ENCODE data around the gene SLC6A7.
"Not testable (repeated sequence)": the region's sequence is repeated elsewhere in the genome, so short reads cannot be mapped to it uniquely, and the experiment has no call there.

Gene SLC6A7

DNA sequence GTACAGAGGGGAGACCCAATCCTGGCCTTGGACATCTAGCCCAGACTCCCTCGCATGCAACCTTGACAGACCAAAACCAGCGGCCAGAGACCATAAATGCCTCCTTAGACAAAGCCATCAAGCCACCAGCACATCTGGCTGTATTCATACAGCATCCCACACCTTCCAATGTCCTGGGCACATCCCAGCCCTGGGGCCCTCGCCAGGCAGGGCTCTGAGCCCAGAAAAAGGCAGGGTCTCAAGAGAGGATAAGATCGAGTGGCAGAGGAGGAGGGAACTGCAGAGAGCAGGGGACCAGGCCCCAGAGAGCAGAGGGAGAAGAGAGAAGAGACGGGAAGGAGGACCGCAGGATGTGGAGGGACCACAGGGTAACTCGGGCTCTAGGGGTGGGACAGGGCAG, 54.3 kb downstream of the SLC6A7 start:
- DNase-seq (ENCODE audit: low read depth), result no peak

DNA sequence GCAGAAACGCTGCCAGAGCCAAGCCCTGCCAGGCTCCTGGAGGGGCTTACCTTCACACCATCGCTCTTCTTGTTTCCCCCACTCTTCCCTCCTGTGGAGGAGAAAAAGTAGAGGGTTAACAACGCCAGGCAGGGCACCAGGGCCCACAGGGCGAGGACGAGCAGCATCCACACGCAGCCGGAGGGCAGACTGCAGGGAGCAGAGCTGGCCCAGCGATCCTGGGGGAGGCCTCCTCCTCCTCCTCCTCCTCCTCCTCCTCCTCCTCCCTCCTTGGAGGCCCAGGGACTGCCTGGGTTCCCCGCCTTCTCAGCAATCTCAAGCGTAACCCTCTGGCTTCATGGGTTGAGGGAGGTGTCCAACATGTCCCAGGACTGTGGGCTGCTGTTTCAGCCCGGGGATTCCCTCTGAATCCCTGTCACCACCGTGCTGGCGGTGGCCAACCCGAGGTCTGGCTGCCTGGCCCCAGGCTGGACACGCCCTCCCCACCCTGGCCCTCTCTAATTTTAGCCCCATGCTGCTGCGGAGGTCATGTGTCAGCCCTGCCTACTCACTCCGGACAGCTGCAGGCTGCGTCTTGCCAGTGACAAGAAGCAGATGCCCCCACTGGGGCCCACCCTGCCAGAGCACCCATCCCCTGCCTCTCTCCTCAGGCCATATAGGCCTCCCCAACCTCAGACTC, 55.4 kb downstream of the SLC6A7 start:
- peak; percentile 26 for DNase-seq (ENCODE audit: low read depth)

- DNase-seq (ENCODE audit: low read depth), result no peak
Observed at GRCh38 chr5:150245808-150246207, 55.9 kb downstream of the SLC6A7 start.

DNA sequence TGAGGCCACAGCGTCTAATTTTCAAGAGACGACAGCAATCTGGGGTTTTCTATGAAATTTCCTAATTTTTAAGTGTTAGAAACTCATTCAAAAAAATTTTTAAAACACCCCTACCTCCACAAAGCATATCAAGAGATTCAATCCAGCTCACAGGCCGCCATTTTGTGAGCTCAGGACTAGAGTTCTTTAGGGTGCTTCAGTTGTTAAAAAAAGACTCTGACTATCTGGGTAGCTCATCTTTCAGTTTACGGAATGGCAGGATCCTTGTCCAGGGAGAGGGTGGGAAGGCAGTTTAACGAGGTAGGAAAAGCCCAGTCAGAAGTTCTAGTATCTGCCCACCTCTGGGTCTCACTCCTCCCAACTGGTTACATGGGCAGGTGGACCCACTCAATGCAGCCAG, 56.6 kb downstream of the SLC6A7 start:
- no peak for DNase-seq (ENCODE audit: low read depth)

GRCh38 chr5:150246835-150247234, 57.0 kb downstream of the SLC6A7 start:
- DNase-seq (ENCODE audit: low read depth), result no peak

DNA sequence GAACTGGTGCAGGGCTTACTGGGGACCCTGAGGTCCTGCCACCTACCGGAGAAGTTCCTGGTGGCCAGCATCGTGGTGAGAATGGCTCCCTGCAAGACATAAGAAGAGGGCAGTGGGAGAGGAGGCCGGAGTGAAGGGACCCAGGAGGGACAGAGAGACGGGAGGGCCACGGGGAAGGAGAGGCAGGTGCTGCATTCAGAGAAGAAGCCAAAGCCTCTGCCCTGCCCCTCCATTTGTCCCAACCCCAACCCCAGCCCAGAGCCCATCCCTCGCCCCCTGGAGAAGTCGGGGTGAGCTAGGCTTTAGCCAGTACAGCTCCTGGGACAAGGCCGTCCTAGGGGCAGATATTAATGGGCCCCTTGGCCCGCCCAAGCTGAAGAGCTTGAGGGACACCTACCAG, 57.9 kb downstream of the SLC6A7 start:
- DNase-seq (ENCODE audit: low read depth), result no peak

GRCh38 chr5:150248493-150248892, 58.6 kb downstream of the SLC6A7 start:
- DNase-seq (ENCODE audit: low read depth), result not testable (repeated sequence)

DNA sequence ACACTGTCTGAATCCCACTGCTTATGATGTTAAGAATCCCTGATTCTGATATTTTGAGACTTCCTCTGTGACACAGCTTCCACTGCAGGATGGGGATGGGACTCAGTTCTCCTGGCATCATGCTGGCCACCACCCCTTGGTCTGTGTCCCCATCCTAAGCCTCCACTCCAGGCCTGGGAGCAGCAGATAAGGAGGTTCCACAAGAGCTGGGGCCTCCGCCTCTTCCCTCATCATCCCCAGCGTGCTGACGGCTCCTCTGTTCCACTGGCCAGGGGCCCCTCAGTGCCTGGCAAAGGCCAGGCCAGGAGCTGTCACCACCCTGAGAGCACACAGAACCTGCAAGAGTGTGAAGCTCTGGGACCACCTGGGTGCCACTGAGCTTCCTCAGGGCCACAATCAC, 59.1 kb downstream of the SLC6A7 start:
- DNase-seq (ENCODE audit: low read depth), result no peak

- DNase-seq (ENCODE audit: low read depth), result no peak
Observed at GRCh38 chr5:150249744-150250143, 59.9 kb downstream of the SLC6A7 start.

DNA sequence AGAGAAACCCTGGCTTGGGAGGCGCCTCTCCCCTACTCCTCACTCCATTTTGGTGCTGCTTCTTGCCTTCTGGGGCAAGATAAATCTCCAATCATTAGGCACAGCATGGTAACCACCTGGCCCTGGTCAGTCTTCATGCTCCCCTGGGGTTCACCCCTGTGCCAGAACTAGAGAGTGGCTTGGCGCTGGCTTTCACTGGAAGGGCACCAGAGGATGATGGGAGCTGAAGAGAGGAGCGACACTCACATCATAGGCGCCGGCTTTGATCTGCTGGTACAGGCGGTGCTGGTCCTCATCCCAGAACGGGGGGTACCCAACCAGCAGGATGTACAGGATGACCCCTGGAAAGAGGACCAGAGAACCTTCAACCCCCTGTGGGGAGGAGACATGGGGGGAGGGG, 61.6 kb downstream of the SLC6A7 start:
- DNase-seq (ENCODE audit: low read depth), result no peak

DNA sequence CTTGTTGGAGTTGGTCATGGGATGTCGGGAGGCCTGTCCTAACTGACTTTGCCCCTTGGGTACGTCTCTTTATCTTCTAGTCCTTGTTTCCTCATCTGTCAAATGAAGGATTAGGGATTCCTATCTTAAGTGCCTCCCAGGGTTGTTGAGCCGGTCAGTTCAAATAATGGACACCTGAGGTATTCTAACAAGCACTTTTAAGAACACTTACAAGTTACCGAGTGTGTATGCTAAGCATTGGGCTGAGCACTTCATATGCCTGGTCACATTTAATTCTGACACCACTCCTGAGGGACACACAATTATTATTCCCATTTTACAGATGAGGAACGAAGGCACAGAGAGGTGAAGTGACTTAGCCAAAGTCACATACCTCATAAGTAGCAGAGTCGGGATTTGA, 62.6 kb downstream of the SLC6A7 start:
- DNase-seq (ENCODE audit: low read depth), result no peak

GRCh38 chr5:150253416-150254208, 63.8 kb downstream of the SLC6A7 start:
- DNase-seq (ENCODE audit: low read depth), result no peak

DNA sequence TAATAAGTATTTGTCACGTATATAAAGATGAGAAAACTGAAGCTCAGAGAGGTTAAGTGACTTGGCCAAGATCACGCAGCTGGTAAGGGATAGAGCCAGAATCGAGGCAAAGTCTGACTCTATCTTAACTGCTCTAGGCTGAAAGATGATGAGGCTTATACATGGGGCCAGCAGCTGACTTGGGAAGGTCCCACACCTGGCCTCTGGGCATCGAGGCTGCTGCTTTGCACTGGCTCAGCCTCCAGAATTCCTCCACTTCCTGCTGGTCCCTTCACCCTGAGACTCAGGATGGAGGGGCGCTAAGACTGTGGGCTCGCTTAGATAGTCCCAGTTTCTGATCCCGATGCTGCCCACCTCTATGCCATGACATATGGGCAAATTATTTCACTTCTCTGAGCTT, 64.5 kb downstream of the SLC6A7 start:
- DNase-seq (ENCODE audit: low read depth), result no peak

DNA sequence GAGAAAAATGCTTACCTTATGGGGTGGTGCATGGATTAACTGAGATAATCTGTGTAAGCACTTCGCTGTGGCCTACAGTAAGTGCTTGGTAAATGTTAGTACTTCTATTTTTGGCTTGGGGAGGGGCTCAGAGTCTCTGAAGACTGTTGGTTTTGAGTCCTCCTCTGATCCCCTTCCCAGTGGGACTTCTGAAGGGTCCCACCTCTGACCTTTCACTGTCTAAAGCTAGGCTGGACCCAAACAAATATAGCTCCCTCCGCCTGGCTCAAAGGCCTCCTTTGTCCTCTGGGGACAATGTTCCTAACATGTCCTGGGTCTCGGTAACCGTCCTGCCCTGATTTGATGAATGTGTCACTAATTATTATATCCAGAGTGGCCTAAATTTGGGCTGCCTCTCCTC, 64.9 kb downstream of the SLC6A7 start:
- DNase-seq (ENCODE audit: low read depth), result no peak

- DNase-seq (ENCODE audit: low read depth), result no peak
Observed at GRCh38 chr5:150255659-150256409, 66.0 kb downstream of the SLC6A7 start.

- no peak for DNase-seq (ENCODE audit: low read depth)
Observed at GRCh38 chr5:150256410-150257064, 66.7 kb downstream of the SLC6A7 start.

DNA sequence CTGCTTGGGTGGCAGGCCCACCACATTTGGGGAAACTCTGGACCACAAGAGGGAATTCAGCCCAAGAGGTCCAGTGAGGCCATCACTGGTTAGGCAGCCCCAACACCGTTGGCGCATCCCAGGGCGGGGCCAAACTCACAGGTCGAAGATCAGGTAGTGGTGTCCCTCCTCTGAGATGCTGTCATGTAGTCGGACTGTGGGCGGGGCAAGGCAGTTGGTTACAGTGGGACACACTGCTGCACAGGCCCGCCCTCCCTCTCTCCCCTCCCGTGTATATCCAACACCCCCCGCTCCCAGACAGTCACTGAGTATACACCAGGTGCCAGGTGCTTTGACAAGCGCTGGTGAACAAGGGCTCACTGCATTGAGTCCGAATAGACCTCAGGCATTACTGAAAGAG, 67.6 kb downstream of the SLC6A7 start:
- no peak for DNase-seq (ENCODE audit: low read depth)

- DNase-seq (ENCODE audit: low read depth), result no peak
Observed at GRCh38 chr5:150258130-150258529, 68.3 kb downstream of the SLC6A7 start.

All from fibroblast of gingiva (primary cell).